ENCODE data around the gene HDGF.

DNA sequence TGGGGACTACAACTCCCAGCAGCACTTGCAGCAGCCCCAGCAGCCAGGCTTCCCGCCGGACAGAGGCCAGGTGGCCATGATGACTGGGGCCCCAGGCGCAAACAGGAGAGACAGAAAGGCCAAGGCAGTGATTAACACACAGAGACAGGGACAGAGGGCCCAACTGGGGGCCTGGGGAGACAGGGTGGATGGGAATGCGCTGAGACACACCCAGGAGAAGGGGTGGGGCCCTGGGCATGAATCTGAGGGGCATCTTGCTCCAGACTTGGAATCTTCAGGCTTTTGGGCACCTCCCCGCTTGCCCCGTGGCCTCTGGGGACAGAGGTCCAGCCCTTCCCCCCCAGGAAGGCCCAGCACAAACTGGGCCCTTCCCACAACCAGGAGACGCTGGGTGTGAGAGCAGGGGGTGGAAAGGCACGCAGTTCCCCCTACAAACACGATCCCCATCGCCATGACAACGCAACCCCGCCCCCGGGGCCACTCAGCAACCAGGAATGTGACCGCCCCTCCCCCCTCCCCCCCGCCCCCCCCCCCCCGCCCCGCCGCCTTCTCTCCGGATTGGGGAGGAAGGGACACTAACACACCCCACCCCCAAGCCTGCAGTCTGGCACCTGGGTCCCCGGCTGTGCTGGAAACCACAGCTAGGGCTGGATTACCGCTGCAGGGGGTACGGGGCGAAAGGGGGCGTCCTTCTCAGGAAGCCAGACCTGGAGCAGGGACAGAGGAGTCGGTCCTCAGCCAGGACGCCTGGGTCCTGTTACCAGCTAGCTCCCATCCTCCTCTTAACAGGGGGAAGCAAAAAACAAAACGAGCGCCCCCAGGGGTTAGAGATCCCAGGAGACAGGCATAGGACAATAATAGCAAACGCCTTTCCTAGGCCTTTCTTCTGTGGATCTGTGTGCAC is 4.5 kb downstream of the HDGF start:
- TF ChIP-seq FOXK2 (IDR thresholded peaks at IDR 0.05) (no peak), FOXM1 (IDR thresholded peaks at IDR 0.05; ENCODE audit: borderline replicate concordance) (no peak), PKNOX1 (IDR thresholded peaks at IDR 0.05) (0 out of 2 replicates have a peak, but pooled peaks have one; percentile 35), SP1 (IDR thresholded peaks at IDR 0.05) (no peak), ARNT (IDR thresholded peaks at IDR 0.05) (no peak), ELF4 (IDR thresholded peaks at IDR 0.05) (no peak), BHLHE40 (IDR thresholded peaks at IDR 0.05; ENCODE audit: borderline replicate concordance) (no peak), NFRKB (IDR thresholded peaks at IDR 0.05) (no peak), SUZ12 (IDR thresholded peaks at IDR 0.05) (no peak), TARDBP (IDR thresholded peaks at IDR 0.05) (no peak), LEF1 (IDR thresholded peaks at IDR 0.05; ENCODE audit: borderline replicate concordance) (no peak), ZNF384 (IDR thresholded peaks at IDR 0.05) (no peak), HDGF (IDR thresholded peaks at IDR 0.05; ENCODE audit: borderline replicate concordance) (peak; percentile 71; the same call in 1 of the 2 replicates), FOXA1 (IDR thresholded peaks at IDR 0.05) (no peak)
